Midbrain (tissue), 1 donor: Measurements from ENCODE around the gene ZNF71.
A peak's percentile ranks its signal among the peaks of the same experiment; 100 is the strongest.
"Not testable (repeated sequence)": the region's sequence is repeated elsewhere in the genome, so short reads cannot be mapped to it uniquely, and the experiment has no call there.

Source experiments
- DNase-seq: peaks from one replicate; lab custom pipeline; 2025; lab: John Stamatoyannopoulos, UW

The ZNF71 gene

DNA sequence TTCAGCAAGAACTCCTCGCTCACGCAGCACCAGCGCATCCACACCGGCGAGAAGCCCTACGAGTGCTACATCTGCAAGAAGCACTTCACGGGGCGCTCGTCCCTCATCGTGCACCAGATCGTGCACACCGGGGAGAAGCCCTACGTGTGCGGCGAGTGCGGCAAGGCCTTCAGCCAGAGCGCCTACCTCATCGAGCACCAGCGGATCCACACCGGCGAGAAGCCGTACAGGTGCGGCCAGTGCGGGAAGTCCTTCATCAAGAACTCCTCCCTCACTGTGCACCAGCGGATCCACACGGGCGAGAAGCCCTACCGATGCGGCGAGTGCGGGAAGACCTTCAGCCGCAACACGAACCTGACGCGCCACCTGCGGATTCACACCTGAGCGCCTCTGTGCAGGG is 27.3 kb downstream of the ZNF71 start:
- DNase-seq = no peak

DNA sequence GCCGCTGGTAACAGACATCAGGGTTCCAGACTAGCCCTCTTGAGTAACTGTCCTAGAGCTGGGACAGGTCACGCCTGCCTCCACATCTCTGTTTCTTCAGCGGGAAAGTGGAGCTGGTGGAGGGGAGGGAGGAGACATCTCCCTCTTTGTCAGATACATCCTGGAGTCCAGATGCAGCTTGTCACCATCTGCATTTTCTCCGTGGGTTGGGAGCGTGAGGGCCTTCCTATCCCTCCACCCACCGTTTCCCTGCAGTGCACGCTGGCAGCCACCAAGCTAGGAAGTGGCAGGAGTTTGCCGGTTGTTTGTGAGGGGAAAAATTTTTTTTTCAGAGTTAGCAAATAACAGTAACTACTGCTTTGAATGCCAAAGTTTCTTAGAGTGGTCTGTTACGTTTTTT is 27.9 kb downstream of the ZNF71 start:
- no peak for DNase-seq

GRCh38 chr19:56625708-56626107 is 30.6 kb downstream of the ZNF71 start:
- no peak for DNase-seq

DNA sequence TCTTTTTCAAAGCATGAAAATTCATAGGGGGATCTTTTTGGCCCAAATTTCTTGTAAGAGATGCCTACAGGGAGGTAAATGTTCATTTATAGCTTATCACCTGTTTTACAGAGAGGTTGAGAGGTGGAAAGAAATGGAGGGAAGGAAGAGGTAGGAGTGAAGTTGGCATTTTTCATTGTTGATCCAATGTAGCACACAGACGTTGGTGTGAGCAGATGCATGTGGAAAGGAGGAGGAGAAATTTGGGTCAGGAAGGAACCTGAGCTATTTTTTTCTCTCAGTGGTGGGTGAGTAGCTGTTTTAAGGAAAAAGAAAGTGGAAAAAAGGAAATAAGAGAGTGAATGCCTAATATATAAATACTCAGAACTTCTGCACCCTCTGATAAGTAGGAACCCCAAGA is 37.9 kb downstream of the ZNF71 start:
- DNase-seq = no peak

- DNase-seq = peak; percentile 72
Observed at GRCh38 chr19:56637976-56638555, 43.0 kb downstream of the ZNF71 start.

DNA sequence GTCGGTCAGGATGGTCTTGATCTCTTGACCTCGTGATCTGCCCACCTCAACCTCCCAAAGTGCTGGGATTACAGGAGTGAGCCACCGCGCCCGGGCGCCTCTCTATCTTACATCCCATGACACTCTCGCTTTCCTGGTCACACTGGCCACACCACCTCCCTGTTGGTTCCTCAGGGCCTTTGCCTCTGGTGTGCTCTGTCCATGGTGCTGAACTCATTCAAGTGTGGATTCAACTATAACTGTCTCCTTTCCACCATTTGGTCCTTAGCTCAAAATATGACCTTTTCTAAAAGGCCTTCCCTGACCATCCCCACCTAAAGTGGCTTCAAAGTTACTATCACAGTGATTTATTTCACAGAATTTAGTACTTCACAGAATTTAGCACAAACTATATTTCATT is 44.1 kb downstream of the ZNF71 start:
- no peak for DNase-seq

DNA sequence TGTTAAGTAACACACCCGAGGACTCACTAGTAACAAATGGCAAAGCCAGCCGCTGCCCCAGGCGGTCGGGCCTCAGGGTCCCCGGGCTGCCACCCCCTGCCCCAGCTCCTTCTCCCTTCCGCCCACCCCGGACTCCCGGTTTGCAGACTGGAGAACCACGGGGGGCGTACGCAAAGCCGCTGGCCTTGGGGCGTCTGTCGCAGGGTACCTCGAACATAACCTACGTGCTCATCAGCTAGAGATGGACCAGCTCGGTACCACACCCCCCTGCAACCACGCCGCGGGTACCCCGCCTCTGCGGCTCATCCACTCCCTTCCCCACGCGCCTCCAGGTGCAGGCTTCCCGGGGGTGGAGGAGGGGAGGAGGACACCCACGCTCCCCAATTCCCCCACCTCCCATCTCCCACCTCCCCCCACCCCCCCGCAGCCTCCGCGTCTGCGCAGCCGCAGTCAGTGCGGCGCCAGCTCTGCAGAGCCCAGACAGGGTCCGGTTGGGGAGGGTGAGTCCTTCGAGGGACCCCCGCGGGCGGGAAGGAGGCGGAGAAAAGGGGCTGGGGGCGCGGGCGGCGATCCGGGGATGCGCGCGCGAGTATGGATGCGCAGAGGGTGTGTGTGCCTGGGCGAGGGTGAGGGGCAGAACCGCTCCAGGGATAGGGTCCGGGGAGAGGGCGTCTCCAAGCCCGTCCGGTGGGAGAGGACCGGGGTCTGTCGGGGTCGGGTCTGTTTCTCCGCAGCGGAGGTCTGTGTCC is 47.8 kb downstream of the ZNF71 start, which contains the start of gene SMIM17:
Gene SMIM17, plus strand, starts transcription at position 449 of the 749 bp plus-strand sequence. CDS start 2,509 bp downstream, outside the sequence.
- DNase-seq = no peak

DNA sequence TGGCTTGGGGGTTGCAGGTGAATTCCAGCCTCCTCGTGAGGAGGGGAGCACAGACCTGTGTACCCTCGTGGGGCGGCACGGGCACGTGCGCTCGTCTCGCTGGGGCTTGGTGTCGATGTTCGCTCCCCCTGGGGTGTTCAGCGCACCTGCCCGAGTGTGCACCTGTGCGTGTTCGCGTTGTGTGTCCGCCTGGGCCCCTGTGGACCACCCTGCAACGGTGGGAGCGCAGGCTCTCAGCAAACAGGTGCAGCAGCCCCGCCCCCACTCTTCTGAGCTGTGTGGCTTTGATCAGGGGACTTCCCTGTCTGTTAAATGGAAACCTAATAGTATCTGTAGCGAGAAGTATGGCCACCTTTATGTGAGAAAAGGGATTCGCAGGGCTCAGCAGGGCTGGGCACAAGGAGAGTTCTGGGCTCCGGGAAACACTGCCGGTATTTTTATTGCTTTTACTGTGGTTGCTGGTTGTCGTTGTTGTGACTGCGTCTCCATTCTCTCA is 48.4 kb downstream of the ZNF71 start:
- DNase-seq = no peak

DNA sequence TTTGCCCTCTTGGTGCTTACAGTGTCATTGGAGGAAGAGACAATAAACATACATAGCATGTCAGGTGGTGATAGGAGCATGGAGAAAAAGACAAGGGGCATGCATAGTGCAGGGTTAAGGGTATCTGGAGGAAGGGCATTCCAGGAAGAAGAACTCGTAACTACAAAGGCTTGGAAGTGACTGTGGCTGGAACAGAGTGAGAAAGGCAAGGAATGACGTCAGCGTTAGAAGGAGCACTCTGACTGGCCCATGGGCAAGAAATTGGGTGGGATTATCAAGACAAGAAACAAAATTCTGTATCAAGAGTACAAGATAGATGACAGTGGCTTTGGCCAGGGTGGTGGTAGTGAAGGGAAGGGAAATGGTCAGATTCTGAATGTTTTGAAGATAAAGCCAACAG is 59.0 kb downstream of the ZNF71 start:
- DNase-seq = no peak

DNA sequence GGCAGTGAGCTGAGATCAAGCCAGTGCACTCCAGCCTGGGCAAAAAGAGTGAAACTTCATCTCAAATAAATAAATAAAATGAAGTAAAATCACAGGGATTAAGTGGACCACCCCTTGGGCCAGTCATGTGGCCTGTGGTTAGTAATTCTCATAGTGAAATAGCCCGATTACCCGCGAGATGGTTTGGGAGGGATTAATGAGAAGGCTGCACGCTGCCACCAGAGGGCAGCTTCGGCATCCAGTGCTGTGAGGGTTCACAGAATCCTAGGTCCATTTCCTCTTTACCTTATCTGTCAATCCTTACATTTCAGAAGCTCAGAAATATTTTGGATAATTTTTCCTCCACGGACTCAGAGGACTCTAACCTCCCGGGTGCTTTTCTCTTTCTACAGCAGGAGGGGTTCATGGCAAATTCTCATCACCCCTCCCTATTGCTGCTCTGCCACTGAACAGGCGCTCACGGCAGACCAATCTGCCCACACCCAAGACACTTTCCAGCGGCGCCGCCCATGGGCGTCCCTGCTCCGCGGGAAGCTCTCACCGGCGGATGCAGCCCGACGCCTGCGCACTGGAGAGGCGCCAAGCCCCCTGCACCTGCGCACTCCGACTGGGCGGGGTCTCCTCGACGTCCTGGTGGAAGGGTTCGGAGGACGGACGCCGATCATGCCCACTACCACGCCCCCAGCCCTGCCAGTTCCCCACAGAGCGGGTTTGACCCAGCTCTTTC is 65.4 kb downstream of the ZNF71 start:
- DNase-seq = no peak

GRCh38 chr19:56661248-56661647 is 66.1 kb downstream of the ZNF71 start:
- DNase-seq = no peak

DNA sequence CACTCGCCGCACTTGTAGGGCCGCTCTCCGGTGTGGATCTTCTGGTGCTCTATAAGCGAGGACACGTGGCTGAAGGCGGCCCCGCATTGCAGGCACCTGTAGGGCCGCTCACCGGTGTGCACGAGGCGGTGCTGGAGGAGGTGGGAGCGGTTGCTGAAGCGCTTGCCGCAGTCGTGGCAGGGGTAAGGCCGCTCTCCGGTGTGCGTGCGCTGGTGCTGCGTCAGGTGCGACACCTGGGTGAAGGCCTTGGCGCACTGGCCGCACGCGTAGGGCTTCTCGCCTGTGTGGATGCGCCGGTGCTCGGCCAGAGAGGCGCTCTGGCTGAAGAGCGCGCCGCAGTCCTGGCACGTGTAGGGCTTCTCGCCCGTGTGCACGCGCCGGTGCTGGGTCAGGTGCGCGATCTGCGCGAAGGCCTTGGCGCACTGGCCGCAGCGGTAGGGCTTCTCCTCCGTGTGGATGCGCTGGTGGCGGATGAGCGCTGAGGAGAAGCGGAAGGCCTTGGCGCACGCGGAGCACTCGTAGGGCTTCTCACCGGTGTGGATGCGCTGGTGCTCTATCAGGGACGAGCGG is 68.9 kb downstream of the ZNF71 start:
- DNase-seq = no peak

DNA sequence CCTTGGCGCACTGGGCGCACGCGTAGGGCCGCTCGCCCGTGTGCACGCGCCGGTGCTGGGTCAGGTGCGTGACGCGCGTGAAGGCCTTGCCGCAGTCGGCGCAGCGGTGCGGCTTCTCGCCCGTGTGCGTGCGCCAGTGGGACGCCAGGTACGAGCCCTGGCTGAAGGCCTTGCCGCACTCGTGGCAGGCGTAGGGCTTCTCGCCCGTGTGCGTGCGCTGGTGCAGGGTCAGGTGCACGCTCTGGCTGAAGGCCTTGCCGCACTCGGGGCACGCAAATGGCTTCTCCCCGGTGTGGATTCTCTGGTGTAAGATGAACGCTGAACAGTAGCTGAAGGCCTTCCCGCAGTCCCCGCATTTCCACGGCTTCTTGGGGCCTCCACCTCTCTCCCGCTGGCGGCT is 69.4 kb downstream of the ZNF71 start:
- DNase-seq = no peak

DNA sequence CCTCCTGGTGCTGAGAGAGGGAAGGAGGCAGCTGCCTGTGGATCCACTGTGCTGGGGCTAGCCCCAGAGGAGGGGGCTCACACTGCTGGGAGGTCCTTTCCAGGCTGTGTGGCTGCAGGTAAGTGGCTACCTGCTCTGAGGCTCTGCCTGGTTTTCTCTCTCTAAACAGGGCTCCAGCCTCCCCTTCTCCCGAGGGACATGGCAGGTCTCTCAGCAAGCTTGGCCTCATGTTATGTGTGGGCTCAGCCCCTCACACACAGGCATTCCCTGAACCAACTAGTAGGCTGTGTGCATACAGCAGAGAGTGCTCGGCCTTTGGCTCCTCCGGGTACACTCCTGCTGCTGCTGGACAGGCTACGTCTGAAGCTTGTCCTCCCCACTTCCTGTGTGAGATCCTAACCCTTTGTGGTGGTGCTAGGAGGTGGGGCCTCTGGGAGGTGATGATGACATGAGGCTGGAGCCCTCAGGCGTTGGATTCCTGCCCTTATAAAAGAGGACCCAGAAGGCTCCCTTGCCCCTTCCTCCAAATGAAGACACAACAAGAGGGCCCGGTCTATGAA is 72.3 kb downstream of the ZNF71 start:
- DNase-seq = no peak

DNA sequence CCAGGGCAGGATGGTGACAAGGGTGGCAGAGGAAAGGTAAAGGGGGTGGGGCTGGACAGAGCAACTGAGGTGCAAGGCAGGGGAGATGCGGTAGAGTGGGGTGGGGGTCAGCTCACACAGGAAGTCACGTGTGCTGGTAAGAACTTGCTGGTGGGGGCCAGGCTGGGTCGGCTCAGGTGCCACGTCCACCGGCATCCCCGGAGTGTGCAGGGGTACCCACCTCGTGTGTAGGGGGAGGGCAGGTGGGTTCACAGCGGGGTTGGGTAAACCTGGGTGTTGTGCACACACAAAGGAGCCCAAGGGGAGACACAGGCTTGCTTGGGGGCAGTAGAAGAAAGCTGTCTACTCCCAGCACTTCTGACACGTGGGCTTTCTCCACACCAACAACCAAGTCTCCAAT is 73.6 kb downstream of the ZNF71 start:
- no peak for DNase-seq

DNA sequence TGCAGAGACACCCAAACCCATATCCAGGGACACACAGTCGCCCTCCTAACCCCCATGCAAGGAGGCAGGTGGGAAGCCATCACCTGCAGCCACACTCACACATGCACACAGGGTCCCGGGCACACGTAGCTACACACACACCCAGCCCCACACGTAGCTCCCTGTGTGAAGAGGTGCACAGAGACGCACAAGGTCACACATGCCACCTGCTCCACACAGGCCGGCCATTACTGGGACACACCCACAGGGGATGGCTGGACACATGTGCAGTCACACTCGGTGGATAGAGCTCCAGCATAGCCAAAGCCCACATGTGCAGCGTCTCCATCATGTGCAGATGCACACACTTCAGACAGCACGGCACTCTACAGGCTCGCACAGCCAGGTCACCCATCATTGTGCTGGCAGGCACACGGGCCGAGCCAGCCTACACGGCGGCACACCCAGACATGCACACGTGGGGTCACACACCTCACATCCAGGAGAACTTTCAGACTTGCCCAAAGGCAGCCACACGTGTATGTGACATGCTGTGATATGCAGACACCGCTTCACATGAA is 75.4 kb downstream of the ZNF71 start:
- DNase-seq = no peak

- no peak for DNase-seq
Observed at GRCh38 chr19:56670961-56671612, 76.0 kb downstream of the ZNF71 start.

DNA sequence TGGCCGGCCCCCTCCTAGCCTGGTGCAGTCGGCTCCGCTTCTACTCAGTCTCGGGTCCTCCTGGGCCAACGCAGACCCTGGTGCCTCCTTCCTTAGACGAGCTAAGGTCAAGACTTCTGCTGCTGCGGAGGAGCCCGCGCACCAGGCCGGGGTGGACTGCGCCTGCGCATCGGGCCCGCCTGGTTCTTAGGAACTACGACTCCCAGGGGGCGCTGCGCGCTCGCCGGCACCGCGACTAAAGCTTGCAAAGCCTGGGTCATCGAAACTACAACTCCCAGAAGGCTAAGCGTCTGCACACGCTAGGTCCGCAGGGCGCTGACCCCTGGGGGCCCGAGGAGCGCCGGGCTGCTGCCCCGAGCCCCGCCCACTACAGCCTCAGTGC is 76.5 kb downstream of the ZNF71 start, which contains the start of gene ZNF835:
Gene ZNF835, minus strand, starts transcription at position 145 of the 382 bp plus-strand sequence. CDS start 6,559 bp downstream, outside the sequence.
- DNase-seq = peak; percentile 97

DNA sequence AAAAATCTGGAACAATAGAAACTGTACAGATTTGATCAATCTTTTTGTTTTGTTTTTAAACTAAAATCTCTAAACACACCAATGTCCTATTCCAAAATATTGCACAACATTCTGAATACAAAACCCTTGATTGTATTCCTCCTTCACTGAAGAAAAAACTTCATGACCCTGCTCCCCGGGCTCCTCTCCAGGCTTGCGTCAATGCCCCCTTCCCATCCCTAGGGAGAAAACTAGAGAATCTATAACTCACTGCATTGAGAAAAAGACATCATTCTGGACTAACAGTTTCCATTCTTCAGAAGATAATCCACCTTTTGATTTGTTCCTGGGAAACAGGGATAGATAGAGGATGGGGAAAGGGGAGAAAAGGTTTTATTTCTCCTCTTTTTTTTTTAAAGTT is 77.5 kb downstream of the ZNF71 start:
- not testable (repeated sequence) for DNase-seq
